GM18861 (cell line): ENCODE measurements around the gene MTA2.
"Not testable (repeated sequence)": the region's sequence is repeated elsewhere in the genome, so short reads cannot be mapped to it uniquely, and the experiment has no call there.

Experiments used
- ATAC-seq: cut with Tn5 transposase; IDR thresholded peaks from one replicate; pipeline ENCODE4 v1.9.1; 2021; ENCODE audit not compliant: unreplicated experiment

MTA2 gene

DNA sequence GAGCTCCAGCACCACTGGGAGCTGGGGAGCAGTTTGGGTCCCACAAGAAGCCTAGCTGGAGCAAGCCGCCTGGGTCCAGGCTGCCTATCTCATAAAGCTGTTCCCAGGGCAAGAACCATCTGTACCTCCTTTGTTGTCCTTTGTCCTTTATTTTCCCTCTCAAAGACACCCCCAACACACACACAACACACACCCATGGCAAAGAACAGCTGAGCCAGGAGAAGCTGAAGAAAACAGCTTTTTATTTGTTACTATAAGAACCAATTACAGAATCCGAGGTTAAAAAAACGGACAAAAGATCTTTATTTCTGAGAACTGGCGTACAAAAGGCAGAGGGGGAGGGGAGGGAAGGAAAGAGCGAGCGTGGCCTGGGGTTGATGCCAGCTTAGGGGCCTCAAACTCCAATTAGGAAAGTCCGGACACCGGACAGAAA, 8.7 kb downstream of the MTA2 start:
- no peak for ATAC-seq

DNA sequence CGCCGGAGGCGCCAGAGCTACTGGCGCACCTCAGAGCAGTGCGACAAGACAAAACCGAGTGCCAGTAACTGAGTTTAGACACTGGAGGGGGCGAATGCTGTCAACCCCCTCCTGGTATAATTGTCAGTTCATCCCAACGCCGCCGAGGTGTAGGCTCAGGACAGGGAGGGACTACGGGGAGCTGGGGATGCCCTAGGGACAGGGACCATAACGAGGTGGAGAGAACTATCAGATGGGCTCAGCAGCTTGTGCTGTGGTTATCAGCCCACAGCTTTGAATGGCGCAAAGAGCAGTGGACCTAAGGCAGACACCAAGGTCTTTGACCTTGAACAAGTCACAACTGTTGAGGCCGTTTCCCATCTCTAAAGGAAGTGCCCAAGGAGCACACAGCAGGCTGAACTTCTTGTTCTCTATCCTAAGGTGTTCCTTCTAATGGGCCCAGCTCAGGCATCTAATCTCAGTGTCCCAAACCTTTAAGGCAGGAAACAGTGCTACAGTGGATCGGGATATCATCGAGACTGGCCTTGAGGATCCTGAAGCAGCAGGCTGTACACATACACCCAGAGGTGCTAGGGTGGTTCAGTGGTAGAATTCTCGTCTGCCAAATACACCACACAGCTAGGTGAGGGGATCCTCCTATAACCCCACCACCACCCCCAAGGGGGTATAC, 9.4 kb downstream of the MTA2 start:
- ATAC-seq: no peak

GRCh38 chr11:62591448-62592145, 10.1 kb downstream of the MTA2 start, which contains the start of gene TUT1:
Gene TUT1 (minus strand): TSS chr11:62591523. CDS start chr11:62591485, 38 bp downstream.
- peak; percentile 81 for ATAC-seq

DNA sequence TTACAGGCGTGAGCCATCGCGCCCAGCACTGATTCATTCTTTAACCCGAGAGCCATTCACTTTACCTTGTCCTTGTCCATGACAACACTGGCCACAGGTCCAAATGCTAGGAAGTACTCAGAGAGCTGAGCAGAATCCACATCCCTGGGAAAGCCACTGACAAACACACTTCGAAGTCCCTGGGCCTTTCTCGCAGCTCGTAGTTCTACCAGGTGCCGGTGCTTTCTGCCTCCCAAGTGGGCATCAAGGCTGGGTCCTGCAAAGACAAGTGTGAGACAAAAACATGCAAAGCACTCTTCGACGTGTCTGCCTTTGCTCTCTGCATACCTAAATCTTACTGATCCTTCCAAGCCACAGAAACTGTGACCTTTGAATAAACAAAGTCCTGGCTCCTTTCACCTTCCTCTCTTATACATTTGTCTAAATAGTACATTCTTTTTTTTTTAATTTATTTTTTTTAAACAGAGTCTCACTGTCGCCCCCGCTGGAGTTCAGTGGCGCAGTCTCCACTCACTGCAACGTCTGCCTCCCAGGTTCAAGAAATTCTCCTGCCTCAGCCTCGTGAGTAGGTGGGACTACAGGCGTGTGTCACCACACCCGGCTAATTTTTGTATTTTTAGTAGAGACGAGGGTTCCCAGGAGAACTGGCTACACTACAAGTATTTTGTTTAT, 12.6 kb downstream of the MTA2 start:
- ATAC-seq: no peak

GRCh38 chr11:62585356-62585755, 16.3 kb downstream of the MTA2 start:
- not testable (repeated sequence) for ATAC-seq

DNA sequence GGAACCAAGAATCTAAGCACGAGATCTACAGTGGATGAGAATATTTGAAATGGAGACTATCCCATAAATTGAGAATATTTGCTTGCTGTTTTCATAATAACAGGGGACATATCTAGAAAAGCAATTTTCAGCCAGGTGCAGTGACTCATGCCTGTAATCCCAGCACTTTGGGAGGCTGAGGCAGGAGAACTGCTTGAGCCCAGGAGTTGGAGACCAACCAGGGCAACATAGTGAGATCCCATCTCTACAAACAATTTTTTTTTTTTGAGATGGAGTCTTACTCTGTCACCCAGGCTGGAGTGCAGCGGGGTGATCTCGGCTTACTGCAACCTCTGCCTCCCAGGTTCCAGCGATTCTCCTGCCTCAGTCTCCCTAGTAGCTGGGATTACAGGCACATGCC, 19.9 kb downstream of the MTA2 start:
- not testable (repeated sequence) for ATAC-seq

DNA sequence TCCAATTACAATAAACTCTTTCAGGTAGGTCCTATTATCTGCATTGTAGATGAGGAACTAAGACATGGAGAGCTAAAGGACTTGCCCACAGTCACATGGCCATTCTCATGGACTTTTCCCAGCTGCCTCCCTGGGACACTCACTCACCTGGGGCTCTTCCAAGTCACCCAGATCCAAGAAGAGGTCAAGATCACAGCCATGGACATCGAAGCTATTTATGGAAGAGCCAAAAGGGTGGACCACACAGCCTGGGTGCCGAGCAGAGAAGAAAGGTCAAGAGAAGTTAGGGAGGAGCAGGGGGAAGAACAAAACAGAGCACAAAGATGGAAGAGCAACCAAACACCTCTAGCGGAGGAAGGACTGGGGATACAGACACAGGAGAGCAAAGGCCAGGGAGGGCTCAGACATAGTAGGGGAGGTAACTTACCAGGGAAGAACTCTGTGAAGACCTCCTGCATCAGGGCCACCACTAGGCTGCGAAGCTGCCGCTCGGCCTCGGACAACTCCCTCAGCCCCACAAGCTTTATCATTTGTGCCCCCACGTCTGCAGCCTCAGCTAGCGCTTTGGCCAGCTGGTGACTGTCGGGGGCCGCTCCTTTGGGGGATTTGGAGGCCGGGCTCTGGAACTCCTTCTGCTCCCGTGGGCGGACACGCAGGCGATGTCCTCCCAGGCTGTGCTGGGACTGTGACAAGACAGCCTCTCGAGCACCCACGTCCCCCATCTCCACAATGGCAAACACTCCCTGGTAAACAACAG, 20.5 kb downstream of the MTA2 start:
- ATAC-seq: no peak

DNA sequence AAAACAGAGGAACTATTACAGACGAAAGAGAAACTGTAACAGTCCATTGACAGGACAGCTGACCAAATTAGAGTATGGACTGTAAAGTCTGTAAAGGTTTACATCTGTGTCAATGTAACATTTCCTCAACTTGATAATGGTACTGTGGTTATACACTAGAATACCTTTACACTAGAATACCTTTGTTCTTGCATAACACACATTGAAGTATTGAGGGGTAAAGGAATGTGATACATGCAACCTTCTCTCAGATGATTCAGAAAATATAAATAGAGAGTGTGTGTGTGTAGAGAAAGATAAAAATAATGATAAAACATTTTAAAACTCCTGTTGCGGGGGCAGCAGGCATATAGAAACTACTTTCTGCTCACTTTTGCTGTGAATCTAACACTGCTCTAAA, 22.4 kb downstream of the MTA2 start:
- ATAC-seq: no peak

- no peak for ATAC-seq
Measured at GRCh38 chr11:62578541-62578940, 23.1 kb downstream of the MTA2 start.

- no peak for ATAC-seq
Measured at GRCh38 chr11:62577046-62577714, 24.5 kb downstream of the MTA2 start.

- ATAC-seq: no peak
Measured at GRCh38 chr11:62575837-62576236, 25.8 kb downstream of the MTA2 start.

- no peak for ATAC-seq
Measured at GRCh38 chr11:62575156-62575555, 26.5 kb downstream of the MTA2 start.

- ATAC-seq: peak; percentile 3
Measured at GRCh38 chr11:62574363-62575071, 27.1 kb downstream of the MTA2 start.

GRCh38 chr11:62573592-62574362, 27.9 kb downstream of the MTA2 start, which contains the start of gene EEF1G:
Gene EEF1G (minus strand): TSS chr11:62573891. CDS start chr11:62573842, 49 bp downstream.
- peak; percentile 85 for ATAC-seq

DNA sequence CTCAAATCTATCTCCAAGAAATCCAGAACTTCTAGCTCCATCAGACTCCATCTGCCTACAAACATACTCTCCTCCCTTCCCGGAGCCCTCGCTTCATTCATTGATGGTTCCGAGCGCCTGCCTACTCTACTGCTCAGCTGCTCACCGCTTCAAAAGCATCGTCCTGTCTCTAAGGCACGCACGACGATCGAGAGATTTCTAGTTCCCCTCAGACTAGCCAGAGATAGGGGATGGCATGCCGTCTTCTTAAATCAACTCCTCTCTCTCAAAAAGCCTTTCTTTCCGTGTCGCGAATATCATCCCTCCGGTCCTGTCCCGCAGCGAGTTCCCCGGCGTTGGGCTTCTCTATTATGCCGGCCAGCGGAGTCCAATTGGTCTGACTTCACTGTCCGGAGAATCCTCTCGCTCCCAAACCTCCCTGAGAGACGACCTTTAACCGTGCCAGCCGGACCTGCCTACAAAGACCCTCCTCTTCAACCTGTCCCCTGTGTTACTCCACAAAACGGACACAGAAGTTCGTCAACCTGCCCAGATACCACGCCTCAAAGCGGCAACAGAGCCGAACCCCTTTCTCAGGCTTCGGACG, 28.6 kb downstream of the MTA2 start:
- ATAC-seq: no peak

GRCh38 chr11:62572431-62572830, 29.2 kb downstream of the MTA2 start:
- ATAC-seq: no peak

- ATAC-seq: not testable (repeated sequence)
Measured at GRCh38 chr11:62571493-62571892, 30.2 kb downstream of the MTA2 start.

GRCh38 chr11:62570903-62571302, 30.8 kb downstream of the MTA2 start:
- ATAC-seq: not testable (repeated sequence)

- no peak for ATAC-seq
Measured at GRCh38 chr11:62569611-62570010, 32.1 kb downstream of the MTA2 start.
